Islet precursor cell (in vitro differentiated cells): ENCODE measurements around the gene SLC18A2.
"Not testable (repeated sequence)": the region's sequence is repeated elsewhere in the genome, so short reads cannot be mapped to it uniquely, and the experiment has no call there.

Experiments
- DNase-seq: peaks from one replicate; pipeline ENCODE4 v3.0.0-alpha.2; 2018

The SLC18A2 gene

DNA sequence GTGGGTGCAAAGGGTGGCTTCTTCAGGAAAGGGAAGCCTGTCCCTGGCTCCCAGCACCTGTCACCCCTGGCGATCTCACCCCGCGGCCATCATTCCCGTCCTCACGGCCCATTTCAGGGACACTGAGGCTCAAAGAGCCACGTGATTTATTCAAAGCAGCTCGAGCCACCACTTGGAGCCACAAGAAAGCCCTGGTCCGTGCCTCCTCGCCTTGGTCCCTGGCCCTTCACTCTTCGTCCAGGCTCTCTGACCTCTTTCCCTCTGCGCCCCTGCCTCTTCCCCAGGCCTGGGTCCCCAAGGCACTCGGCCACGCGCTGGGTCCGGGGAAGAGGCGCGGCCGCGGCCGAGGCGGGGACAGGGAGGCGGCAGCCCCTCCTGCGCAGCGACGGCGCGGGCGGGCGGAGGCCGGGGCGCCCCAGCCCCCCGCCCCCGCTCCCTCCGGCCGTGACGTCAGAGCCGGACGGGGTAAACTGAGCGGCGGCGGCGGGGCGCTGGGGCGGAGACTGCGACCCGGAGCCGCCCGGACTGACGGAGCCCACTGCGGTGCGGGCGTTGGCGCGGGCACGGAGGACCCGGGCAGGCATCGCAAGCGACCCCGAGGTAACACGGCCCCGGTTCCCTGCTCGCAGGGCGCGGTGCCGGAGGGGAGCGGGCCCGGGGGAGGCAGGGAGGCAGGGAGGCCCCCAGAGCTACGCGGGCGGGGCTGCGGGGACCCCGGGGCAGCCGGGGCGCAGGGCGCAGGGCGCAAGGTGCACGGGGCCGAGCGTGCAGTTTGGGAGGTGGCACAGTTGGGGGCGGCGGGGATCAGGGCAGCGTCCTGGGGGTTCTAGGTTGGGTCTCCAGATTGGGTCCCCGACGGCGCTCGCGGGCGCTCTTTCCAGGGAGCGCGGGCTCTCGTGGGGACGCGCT lies at the start of gene SLC18A2:
Gene SLC18A2 (plus strand): TSS at position 494 of the 909 bp plus-strand sequence. CDS start 580 bp downstream, outside the sequence.
- DNase-seq: no peak

DNA sequence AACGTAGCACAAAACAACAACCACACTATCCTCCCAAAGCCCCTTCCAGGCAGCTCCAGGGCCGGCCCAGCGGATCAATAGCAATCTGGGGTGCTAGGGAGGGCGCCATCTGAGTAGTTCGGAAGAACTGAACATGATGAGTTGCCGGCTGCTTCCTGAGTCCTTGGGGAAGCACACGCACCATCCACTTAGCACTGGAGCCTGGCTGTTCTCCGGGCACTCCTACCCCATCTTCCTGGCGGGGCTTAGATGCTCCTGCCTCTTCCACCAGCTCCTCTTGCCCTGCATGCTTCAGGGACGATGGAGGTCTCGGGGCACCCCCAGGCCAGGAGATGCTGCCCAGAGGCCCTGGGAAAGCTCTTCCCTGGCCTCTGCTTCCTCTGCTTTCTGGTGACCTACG lies 43.7 kb upstream of the SLC18A2 start, which contains the start of gene KCNK18:
Gene KCNK18 (plus strand): TSS at position 301 of the 400 bp plus-strand sequence. CDS start 0 bp downstream, at position 301.
- DNase-seq: no peak

DNA sequence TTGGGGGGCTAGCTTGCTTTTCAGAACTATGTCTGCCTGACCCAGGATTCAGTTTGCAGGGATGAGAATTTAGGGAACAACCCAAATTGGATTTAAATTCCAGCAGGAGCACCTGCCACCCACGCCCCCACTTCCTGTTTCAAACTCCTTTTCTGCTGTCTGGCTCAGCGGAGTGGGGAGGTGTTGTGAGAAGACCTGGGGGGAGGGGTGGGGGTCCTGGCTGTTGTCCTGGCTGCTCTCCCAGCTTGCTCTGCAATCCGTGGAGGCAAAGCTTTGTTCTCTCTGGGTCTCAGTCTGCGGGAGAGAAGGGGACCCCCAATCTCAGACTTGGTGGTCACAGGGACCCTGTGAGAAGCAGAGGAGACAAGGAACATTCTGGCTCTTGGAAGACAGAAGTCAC lies 42.8 kb upstream of the SLC18A2 start:
- no peak for DNase-seq

DNA sequence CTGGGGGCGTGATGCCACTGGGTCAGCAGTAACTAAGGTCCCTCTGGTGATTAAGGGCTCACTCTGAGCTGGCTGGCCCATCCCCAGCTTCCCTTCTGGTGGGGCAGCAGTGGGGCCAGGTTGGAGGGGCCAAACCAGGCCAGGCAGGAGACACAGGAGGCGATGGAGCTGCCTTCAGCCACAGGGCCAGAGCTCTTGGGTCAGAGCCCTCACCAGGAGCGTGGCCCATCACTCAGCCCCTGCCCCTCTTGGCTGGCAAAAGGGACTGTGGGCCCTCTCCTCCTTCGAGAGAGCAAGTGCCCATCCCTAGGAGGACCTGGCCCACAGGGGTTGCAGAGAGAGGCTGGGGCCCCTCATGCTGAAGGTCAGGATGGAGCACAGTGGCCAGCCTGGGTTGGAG lies 39.1 kb upstream of the SLC18A2 start:
- DNase-seq: no peak

DNA sequence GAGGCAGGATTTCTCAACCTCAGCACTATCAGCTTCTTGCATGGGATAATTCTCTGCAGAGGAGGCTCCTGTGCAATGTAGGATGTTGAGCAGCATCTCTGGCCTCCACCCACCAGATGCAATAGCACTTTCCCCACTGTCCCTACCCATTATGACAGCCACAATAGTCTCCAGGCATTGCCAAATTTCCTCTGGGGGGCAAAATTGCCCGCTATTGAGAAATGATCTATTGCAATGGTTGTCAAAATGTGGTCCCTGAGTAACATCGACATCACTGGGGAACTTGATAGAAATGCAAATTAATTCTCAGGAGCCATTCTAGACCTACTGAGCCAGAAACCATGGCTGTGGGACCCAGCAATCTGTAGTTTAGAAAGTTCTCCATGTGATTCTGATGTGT lies 36.6 kb upstream of the SLC18A2 start:
- DNase-seq: no peak

DNA sequence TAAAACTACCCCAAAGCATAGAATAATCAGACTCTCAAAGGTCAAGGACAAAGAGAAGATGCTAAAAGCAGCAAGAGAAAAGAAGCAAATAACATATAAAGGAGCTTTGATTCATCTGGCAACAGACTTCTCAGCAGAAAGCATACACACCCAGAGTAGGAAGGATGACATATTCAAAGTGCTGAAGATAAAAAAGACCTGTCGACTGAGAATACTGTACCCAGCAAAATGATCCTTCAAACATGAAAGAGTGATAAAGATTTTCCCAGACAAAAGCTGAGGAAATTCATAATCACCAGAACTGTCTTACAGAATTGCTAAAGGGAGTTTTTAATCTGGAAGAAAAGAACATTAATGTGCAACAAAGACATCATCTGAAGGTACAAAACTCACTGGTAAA lies 28.7 kb upstream of the SLC18A2 start:
- no peak for DNase-seq

DNA sequence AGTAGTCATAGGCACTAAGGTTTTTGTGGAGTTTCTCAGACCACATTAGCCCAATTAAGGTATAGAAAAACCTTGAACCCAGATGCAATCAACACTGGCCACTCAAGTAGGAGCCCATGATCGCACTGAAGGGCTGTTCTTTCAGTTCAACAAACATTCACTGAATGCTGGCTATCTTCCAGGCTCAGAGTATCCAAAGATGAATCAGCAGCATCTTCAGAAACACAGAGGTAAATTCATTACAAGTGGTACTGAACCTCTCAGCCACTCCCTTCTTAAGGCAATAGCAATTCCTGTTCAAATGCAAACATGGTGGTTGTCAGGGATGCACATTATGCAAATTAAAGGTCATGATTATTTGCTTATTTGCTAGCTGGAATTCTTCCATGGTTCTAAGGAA lies 26.5 kb upstream of the SLC18A2 start:
- DNase-seq: no peak

DNA sequence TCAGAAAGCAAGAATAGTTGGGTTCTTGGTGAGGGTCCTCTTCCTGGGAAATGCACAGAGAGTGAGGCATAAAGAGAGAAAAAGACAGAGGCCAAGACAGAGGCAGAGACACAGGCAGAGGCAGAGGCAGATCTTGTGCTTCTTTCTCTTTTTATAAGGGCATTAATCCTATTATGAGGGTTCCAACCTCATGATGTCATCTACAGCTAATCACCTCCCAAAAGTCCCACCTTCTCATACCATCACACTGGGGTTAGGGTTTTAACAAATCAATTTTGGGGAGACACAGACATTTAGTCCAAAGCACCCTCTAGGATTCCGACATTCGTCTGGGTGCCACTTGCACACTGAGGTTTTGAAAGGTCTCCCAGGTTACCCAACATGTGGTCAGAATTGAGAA lies 25.8 kb upstream of the SLC18A2 start:
- no peak for DNase-seq

DNA sequence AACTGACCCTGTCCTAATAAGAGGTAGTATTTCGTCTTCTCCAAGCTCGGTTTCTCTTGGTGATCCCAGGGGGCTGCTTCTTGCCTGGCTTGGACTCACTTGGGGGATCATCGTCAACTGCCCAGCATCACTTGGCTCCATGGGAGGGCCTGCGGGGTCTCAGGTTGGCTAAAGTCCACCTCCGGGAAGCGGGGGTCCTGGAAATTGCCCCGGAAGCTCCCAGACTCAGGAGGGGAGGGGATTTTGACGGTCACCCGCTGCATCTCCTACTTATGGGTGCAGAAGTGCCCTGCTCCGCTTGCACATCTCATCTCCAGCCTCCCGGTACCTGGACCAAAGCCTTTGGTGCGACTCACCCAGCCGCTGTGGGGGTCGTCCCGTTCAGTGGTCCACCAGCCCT lies 24.9 kb upstream of the SLC18A2 start:
- no peak for DNase-seq

DNA sequence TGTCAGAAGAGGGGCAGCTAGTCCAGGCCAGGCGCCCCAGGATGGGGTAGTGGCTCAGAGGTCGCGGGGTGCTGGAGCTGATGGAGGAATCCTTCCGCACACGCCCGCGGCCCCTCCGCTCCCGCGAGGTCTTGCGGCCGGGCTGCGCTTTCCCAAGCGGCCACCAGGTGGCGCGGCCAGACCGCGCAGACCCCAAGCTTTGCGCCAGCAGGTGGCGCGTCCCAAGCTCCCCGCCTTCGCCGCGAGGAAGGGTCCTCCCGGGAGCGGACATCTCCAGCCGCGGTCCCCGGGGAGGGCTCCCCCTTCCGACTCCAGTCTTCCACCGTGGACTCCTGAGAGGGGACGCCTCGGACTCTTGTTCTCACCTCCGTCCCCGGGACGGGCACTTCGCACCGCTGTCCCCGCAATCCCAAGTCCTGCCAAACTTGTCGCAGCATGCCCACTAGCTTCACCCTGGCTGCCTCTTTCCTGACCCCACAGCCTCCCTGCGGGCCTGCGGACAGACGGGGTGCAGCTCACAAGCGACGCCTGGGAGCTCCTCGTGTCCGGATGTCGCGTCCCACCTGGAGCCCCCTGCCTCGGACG lies 24.2 kb upstream of the SLC18A2 start:
- peak; percentile 88 for DNase-seq

DNA sequence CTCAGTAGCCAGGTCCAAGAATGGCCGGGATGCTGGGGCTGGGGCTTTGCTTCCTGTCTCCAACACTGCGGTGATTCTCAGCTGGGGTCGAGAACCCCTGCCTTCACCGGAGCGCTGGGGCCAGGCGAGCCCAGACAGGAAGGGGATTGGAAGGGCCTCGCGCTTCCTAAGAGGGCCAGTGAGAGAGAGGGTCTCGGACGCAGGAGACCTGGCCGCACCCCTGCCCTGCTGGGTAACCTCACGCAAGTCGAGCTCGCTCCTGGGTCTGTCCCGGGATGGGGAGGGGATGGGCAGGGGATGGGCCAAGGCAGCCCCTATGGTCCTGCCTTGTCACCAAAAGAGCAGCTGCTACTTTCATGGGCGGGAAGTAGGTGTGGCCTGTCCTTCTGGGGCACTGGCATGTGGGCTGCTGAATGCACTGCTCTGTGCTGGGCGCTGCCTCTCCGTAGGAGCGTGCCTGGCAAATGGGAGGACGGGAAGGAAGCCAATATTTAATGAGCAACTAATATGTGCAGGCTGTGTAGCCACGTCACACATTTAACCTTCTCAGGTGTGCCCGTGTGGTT lies 23.6 kb upstream of the SLC18A2 start:
- DNase-seq: peak; percentile 77

DNA sequence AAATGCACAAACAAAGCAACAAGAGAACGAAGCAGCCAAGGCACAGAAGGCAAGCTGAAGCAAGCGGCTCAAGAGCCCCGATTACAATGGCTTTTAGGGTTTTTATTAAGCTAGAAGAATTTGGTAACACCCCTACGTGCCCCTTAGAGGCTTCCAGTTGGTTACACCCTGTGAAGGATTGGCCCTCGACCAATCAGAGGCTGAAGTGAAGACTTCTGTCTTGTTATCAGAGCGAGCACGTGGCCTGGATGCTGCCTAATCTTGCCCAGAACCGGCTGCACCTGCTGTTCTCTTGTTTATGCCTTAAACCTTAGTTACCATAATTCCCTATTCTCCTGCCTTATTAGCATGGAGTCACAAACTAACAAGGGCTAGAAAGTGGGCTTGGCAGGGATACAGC lies 22.3 kb upstream of the SLC18A2 start:
- DNase-seq: no peak

DNA sequence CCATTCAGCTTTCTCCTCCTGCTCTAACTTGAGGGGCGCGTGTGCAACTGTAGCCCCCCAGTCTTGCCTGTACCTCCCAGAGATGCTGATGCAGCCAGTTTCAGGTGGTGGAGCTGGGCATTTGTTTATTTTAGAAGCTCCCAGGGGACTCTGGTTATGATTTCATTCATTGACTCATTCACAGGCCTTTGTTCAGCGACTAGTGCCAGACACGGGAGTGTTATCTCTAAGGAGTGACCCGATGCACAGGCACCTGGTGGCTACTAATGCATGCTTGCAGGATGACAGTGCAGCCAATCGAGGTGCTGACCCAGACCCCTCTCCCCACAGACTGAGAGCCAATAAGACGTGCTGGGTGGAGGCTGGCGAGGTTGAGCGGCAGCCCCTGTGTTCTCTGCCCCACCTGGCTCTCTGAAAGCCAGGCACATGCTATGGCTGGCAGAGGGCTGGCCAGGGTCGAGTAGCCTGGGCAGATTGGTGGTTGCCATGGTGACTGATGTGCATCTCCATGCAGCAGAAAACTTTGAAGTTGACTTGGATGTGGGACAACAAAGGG lies 19.7 kb upstream of the SLC18A2 start:
- peak; percentile 94 for DNase-seq

DNA sequence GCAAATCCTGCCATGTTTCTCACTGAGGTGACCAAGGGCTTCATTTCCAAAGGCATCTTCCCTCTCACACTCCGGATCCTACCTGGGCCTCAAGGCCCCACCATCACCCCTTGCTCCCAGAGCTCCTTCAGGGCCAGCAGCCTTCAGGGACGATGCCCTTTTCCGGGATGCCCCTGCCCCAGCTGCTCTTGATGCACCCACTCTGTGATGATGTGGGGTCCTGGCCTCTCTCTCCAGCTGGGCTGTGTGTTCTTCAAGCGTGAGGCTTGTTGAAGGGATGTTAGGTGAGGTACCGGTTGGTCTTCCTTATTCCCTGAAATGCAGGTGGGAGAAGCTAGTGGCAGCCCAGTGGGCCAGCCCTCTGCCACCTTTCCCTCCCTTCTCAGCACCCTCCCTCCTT lies 18.4 kb upstream of the SLC18A2 start:
- DNase-seq: no peak

DNA sequence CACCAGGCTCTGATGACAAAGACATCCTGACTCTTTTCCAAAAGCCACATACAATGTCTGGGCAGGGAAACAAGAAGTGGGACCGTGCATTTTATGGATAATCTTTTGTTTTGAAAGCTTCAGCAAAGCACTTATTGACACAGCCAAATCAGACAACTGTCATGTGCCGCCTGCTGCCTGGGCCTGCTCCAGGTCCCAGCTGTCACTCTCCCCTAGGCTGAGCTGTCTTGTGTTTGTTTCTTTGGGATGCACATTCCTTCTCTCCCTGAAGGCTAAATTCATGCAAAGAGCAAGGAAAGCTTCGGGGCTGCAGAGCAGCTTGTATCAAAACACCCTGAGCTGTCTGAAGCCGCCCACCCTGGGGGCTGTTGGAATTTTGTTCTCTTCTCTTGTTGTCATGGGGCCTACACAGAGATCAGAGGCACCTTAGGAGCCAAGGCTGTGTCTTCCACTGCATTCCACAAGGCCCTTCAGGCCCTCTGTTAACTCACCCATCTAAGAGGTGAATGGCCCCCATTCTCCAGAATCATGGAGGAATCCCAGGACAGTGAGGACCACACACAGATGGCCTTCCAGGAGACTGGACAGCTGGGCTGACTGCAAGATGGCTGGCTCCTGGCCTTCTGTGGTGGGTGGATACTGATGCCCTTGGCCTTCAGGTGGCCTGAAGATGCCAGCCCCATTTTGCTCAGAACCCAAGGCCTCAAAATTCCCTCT lies 17.8 kb upstream of the SLC18A2 start:
- DNase-seq: no peak

DNA sequence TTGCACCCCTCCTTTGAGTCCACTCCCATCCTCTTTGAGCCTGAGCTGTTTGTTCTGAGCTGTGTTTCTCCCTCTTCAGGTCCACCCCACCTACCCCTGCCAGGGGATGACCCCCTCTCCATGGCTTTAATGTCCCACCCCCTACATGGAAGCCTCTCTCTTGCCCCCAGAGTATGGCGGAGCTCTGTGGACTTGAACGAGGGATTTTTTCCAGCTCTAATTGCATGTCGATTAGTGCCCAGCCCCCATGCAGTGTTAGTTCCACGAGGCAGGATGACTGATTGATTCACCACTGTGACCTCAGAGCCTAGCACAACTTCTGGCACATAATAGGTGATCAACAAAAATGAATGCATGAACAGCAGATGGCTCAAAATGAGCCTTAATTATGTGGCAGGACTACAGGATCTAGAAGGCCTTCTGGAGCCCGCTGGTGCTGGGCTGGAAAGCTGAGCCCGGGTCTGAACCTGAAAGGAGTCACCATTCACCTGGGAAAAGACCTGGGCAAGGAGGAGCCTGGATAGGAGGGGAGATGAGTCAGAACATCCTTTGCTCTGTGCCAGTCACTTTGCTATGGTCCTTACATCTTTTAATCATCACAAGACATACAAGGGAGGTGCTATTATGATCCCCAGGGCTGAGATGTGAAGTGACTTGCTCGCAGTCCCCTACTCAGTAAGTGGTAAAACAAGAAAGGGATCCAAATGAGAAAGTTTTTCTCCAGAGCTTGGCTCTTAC lies 17.1 kb upstream of the SLC18A2 start:
- no peak for DNase-seq

DNA sequence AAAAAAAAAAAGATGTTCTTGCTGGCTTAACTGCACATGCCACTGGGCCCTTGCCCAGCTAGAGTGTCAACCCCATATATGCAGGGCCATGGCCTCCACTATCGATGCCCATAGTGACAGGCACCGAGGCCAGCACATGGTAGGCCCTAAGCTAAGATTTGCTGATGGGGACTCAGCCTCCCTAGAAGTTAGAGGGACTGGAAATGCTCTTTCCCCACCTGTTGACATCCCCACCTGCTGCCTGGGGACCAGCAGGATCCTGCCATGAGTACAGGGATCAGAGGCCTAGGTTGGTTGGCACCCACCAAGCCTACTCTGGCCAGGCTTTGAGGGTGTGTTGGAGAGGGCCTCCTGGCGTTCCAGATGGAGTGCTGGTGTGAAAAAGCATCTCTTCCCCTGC lies 16.0 kb upstream of the SLC18A2 start:
- no peak for DNase-seq

DNA sequence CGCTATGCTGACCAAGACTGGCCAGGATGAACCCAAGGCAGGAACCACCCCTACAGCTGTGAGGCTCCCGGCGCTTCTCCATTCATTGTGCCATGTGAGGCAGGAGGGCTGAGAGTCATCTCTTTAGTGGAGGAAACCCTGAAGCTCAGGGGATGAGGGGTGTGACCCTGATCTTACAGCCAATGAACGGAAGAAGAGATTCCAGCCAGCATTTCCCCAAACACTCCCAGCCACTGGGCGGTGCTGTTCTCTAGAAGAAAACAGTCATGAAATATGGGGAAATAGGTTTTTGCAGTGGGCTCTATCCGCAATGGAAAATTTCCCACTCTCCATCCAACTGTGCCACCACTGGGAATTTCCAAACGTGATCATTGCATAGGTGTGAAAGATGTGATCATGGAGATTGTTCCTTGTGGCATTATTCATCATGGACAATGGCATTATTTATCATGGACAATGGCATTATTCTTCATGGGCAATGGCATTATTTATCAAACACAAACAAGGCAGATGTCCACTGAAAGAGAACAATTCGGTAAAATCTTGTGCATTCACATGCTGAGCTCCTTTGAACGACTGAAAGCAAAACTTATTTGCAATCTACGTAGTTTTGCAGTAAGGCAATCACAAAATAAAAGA lies 14.0 kb upstream of the SLC18A2 start:
- DNase-seq: peak; percentile 72

DNA sequence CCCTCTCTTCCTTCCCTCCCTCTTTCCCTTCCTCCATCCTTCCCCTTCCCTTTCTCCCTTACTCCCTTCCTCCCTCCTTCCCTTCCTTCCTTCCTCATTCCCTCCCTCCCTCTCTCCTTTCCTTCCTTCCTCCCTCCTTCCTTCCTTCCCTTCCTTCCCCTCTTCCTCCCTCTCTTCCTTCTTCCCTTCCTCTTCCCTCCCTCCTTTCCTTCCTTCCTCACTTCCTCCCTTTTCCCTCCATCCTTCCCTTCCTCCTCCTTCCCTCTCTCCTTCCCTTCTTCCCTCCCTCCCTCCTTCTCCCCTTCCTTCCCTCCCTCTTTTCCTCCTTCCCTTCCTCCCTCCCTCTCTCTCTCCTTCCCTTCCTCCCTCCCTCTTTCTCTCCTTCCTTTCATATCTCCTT lies 12.7 kb upstream of the SLC18A2 start:
- no peak for DNase-seq

DNA sequence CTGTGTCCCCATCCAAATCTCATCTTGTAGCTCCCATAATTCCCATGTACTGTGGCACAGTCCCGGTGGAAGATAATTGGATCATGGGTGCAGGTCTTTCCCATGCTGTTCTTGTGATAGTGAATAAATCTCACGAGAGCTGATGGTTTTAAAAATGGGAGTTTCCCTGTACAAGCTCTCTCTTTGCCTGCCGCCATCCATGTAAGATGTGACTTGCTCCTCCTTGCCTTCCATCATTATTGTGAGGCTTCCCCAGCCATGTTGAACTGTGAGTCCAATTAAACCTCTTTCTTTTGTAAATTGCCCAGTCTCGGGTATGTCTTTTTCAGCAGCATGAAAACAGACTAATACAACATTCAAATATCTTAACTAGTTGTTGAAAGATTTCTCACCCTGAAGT lies 10.8 kb upstream of the SLC18A2 start:
- DNase-seq: not testable (repeated sequence)

DNA sequence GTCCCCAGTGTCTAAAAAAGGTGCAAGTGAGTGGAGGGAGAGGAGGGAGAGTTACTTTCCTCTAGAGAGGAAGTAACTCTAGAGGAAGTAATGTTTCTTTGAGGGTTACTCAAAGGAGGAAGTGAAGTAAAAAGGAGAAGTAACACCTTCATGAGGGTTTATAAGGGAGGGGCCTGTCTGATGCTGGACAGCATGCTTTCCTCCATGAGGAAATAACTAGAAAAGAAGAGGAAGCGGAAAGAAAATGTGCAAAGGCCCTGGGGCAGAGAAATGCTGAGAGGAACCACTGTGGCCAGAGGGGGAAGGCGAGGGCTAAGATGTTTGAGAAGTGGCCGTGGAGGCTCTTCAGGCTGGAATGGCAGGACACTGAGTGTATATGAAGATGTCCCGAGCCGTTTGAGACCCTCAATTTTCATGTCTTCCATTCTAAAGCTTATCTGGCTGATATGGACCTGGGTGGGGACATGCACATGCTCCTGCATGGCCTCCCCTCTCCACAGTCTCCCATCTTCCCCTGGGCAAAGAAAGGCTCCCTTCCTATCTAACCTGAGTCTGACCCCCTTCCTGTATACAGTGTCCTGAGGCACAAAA lies 3.4 kb upstream of the SLC18A2 start:
- DNase-seq: no peak
